Esophagus muscularis mucosa (tissue), 3 donors: ENCODE results near the gene REXO2.

Experiments used
- POLR2A ChIP-seq: fragments of 450-650 bp; IDR thresholded peaks from one replicate; pipeline ENCODE4 v1.6.1; 2017; ENCODE audit warnings: antibody characterized with exemption, moderate library complexity, mild to moderate bottlenecking, low read depth
- POLR2AphosphoS5 ChIP-seq, 2 donors: sonication (generic); formaldehyde crosslinking; IDR thresholded peaks; one replicate each; pipeline ENCODE4 v1.6.1; 2017; ENCODE audit warnings: antibody characterized with exemption in 2 of 2
- TF ChIP-seq, protein P1 (sequence below), 3 experiments: fragments of 200-600 bp in 2 of 3; fragments of 450-650 bp in 1 of 3; sonication (generic) in 2 of 3; IDR thresholded peaks; one replicate each; pipeline ENCODE4 v1.5.1; 2017 to 2019; ENCODE audit warnings: antibody characterized with exemption in 3 of 3, mild to moderate bottlenecking in 2 of 3, moderate library complexity in 1 of 3

- TF ChIP-seq POLR2A (no peak), POLR2AphosphoS5 (IDR thresholded peaks at IDR 0.05) (no peak)
- TF ChIP-seq, protein P1, sequence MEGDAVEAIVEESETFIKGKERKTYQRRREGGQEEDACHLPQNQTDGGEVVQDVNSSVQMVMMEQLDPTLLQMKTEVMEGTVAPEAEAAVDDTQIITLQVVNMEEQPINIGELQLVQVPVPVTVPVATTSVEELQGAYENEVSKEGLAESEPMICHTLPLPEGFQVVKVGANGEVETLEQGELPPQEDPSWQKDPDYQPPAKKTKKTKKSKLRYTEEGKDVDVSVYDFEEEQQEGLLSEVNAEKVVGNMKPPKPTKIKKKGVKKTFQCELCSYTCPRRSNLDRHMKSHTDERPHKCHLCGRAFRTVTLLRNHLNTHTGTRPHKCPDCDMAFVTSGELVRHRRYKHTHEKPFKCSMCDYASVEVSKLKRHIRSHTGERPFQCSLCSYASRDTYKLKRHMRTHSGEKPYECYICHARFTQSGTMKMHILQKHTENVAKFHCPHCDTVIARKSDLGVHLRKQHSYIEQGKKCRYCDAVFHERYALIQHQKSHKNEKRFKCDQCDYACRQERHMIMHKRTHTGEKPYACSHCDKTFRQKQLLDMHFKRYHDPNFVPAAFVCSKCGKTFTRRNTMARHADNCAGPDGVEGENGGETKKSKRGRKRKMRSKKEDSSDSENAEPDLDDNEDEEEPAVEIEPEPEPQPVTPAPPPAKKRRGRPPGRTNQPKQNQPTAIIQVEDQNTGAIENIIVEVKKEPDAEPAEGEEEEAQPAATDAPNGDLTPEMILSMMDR (IDR thresholded peaks at IDR 0.05): no peak
These were observed 60.5 kb downstream of the REXO2 start for GRCh38 chr11:114499756-114500155.
